Subcutaneous abdominal adipose tissue (tissue), 5 donors: ENCODE results near the gene MCIDAS.

ENCODE experiments used
- H3K27ac ChIP-seq: one replicate; pipeline ENCODE4 v1.7.0; 2013; ENCODE audit warnings: low read depth, mild to moderate bottlenecking, inconsistent platforms, low read length, moderate library complexity
- H3K27me3 ChIP-seq, 5 donors: one replicate each; pipeline ENCODE4 v1.7.0; 2013; ENCODE audit warnings: low read length in 5 of 5, inconsistent platforms in 1 of 5; ENCODE audit not compliant: control insufficient read depth in 5 of 5, insufficient read depth in 4 of 5
- H3K36me3 ChIP-seq, 5 donors: one replicate each; pipeline ENCODE4 v1.7.0; 2013; ENCODE audit warnings: low read length in 5 of 5; ENCODE audit not compliant: control insufficient read depth in 5 of 5, insufficient read depth in 5 of 5
- H3K4me1 ChIP-seq, 5 donors: one replicate each; pipeline ENCODE4 v1.7.0; 2013; ENCODE audit warnings: low read length in 5 of 5, mild to moderate bottlenecking in 3 of 5, moderate library complexity in 1 of 5; ENCODE audit not compliant: control insufficient read depth in 5 of 5, insufficient read depth in 5 of 5
- H3K4me3 ChIP-seq, 5 donors: one replicate each; pipeline ENCODE4 v1.7.0; 2013; ENCODE audit warnings: low read length in 5 of 5, low read depth in 1 of 5
- H3K9ac ChIP-seq, 5 donors: one replicate each; pipeline ENCODE4 v1.7.0; 2013; ENCODE audit warnings: low read length in 5 of 5, mild to moderate bottlenecking in 4 of 5, moderate library complexity in 3 of 5
- H3K9me3 ChIP-seq, 5 donors: one replicate each; pipeline ENCODE4 v1.7.0; 2013; ENCODE audit warnings: low read length in 5 of 5; ENCODE audit not compliant: control insufficient read depth in 5 of 5
- donor health status: healthy.
- donor health status: healthy.
- donor health status: healthy.
- donor health status: healthy.
- donor health status: healthy.

Gene MCIDAS

GRCh38 chr5:55232271-55232984, 5.3 kb upstream of the MCIDAS start:
- Histone ChIP-seq H3K4me1 (peaks cover 8 to 45% (median 44%) of the 10 kb centered on the region in 5 donors), H3K36me3 (no peaks in the 10 kb centered on the region), H3K9me3 (peaks cover 0 to 4% (median 0%) of the 10 kb centered on the region in 5 donors), H3K4me3 (peak overlapping the region; percentile 66 to 77 (median 71)), H3K9ac (peak overlapping the region in 1 of 5 donors; percentile 13), H3K27ac (no peak overlapping the region), H3K27me3 (peaks cover 37 to 82% (median 66%) of the 10 kb centered on the region in 5 donors)

- Histone ChIP-seq H3K27ac (no peak overlapping the region), H3K4me1 (peaks cover 8 to 50% (median 49%) of the 10 kb centered on the region in 5 donors), H3K27me3 (peaks cover 39 to 85% (median 68%) of the 10 kb centered on the region in 5 donors), H3K9me3 (peaks cover 0 to 4% (median 0%) of the 10 kb centered on the region in 5 donors), H3K36me3 (no peaks in the 10 kb centered on the region), H3K9ac (no peak overlapping the region), H3K4me3 (peak overlapping the region in 4 of 5 donors; percentile 67 to 77 (median 74))
Observed at GRCh38 chr5:55231919-55232270, 4.8 kb upstream of the MCIDAS start.

GRCh38 chr5:55231029-55231918, 4.2 kb upstream of the MCIDAS start:
- Histone ChIP-seq H3K27ac (no peak overlapping the region), H3K9me3 (peaks cover 0 to 4% (median 0%) of the 10 kb centered on the region in 5 donors), H3K9ac (no peak overlapping the region), H3K4me1 (peaks cover 8 to 56% (median 55%) of the 10 kb centered on the region in 5 donors), H3K27me3 (peaks cover 40 to 85% (median 72%) of the 10 kb centered on the region in 5 donors), H3K36me3 (no peaks in the 10 kb centered on the region), H3K4me3 (peak overlapping the region in 4 of 5 donors; percentile 39 to 71 (median 59))

- Histone ChIP-seq H3K27ac (no peak overlapping the region), H3K36me3 (no peaks in the 10 kb centered on the region), H3K4me1 (peaks cover 8 to 58% (median 56%) of the 10 kb centered on the region in 5 donors), H3K4me3 (no peak overlapping the region), H3K27me3 (peaks cover 41 to 93% (median 83%) of the 10 kb centered on the region in 5 donors), H3K9ac (no peak overlapping the region), H3K9me3 (peaks cover 0 to 4% (median 0%) of the 10 kb centered on the region in 5 donors)
Observed at GRCh38 chr5:55230086-55230629, 3.0 kb upstream of the MCIDAS start.

- peaks cover 54 to 96% (median 90%) of the 10 kb centered on the region in 5 donors for H3K27me3 ChIP-seq
Observed at GRCh38 chr5:55227664-55228430, 732 bp upstream of the MCIDAS start.

GRCh38 chr5:55226027-55226933, 835 bp downstream of the MCIDAS start:
- H3K27ac ChIP-seq = no peak overlapping the region
- no peaks in the 10 kb centered on the region for H3K36me3 ChIP-seq
- peaks cover 2 to 34% (median 30%) of the 10 kb centered on the region in 5 donors for H3K4me1 ChIP-seq
- H3K9me3 ChIP-seq = peaks cover 0 to 4% (median 0%) of the 10 kb centered on the region in 5 donors
- H3K9ac ChIP-seq = no peak overlapping the region
- H3K4me3 ChIP-seq = peak overlapping the region in 4 of 5 donors; percentile 17 to 59 (median 50)
- H3K27me3 ChIP-seq = peaks cover 57 to 95% (median 85%) of the 10 kb centered on the region in 5 donors

More at GRCh38 chr5:55227664-55228430, 732 bp upstream of the MCIDAS start:
- H3K36me3 ChIP-seq = no peaks in the 10 kb centered on the region
- H3K9ac ChIP-seq = no peak overlapping the region
- H3K27ac ChIP-seq = no peak overlapping the region
- H3K4me1 ChIP-seq = peaks cover 5 to 48% (median 46%) of the 10 kb centered on the region in 5 donors
- H3K9me3 ChIP-seq = peaks cover 0 to 4% (median 0%) of the 10 kb centered on the region in 5 donors
- H3K4me3 ChIP-seq = peak overlapping the region; percentile 44 to 75 (median 59)

GRCh38 chr5:55225346-55225745, 1.8 kb downstream of the MCIDAS start:
- Histone ChIP-seq H3K9me3 (no peaks in the 10 kb centered on the region), H3K27ac (no peak overlapping the region), H3K36me3 (no peaks in the 10 kb centered on the region), H3K4me3 (no peak overlapping the region), H3K9ac (no peak overlapping the region), H3K4me1 (peaks cover 4 to 37% (median 34%) of the 10 kb centered on the region in 5 donors), H3K27me3 (peaks cover 56 to 95% (median 85%) of the 10 kb centered on the region in 5 donors)

- peaks cover 4 to 40% (median 36%) of the 10 kb centered on the region in 5 donors for H3K4me1 ChIP-seq
- H3K4me3 ChIP-seq = peak overlapping the region in 2 of 5 donors; percentile 32 to 38
- H3K9ac ChIP-seq = no peak overlapping the region
- H3K27ac ChIP-seq = no peak overlapping the region
- H3K9me3 ChIP-seq = no peaks in the 10 kb centered on the region
- H3K36me3 ChIP-seq = no peaks in the 10 kb centered on the region
- H3K27me3 ChIP-seq = peaks cover 62 to 95% (median 76%) of the 10 kb centered on the region in 5 donors
Observed at GRCh38 chr5:55223812-55224240, 3.3 kb downstream of the MCIDAS start.
